GM12891 (cell line): Measurements from ENCODE around the gene LMCD1.

Experiments used
- PAX5 ChIP-seq: IDR thresholded peaks from 2 replicates; pipeline ENCODE4 v1.6.1; 2011; ENCODE audit warnings: low read length, moderate library complexity, mild to moderate bottlenecking; ENCODE audit not compliant: insufficient read depth, severe bottlenecking
- POLR2A ChIP-seq: IDR thresholded peaks from 2 replicates; pipeline ENCODE4 v1.6.1; 2011; ENCODE audit warnings: low read depth, low read length, control low read depth
- POLR2AphosphoS5 ChIP-seq: IDR thresholded peaks from 2 replicates; pipeline ENCODE4 v1.6.1; 2011; ENCODE audit warnings: low read depth, low read length, control low read depth
- POU2F2 ChIP-seq: IDR thresholded peaks from 2 replicates; pipeline ENCODE4 v1.6.1; 2011; ENCODE audit warnings: low read depth, mild to moderate bottlenecking, control low read depth, low read length, moderate library complexity
- SPI1 ChIP-seq: IDR thresholded peaks from 2 replicates; pipeline ENCODE4 v1.6.1; 2011; ENCODE audit warnings: low read depth, low read length, control low read depth
- TAF1 ChIP-seq: IDR thresholded peaks from 2 replicates; pipeline ENCODE4 v1.6.1; 2011; ENCODE audit warnings: low read depth, low read length, control low read depth

DNA sequence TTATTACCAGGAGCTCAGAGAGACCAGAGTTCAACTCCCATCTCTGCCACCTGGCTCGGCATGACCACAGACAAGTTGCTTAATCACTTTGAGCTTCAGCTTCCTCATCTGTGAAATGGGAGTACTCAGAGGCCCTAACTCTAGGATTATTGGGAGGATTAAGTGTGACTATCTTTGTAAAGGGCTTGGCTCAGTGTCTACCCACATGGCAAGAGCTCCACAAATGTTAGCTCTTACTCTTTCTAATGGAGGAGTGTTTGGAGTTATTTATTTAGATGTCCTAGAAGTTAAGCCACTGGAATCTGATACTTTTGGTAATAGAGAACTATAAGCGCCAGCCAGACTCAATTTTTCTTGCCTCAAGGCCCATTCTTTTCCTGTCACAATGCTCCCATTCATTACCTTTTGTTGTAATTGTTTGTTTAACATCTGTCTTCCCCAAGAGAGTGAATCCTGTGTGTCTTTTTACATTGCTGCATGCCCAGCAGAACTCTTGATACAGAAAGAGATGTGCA lies 12.3 kb upstream of the LMCD1 start:
- TF ChIP-seq TAF1 (no peak), POLR2AphosphoS5 (no peak), POLR2A (no peak), SPI1 (no peak), POU2F2 (no peak), PAX5 (no peak)
